ENCODE results near the gene DAB1.

- TF ChIP-seq, protein P1, sequence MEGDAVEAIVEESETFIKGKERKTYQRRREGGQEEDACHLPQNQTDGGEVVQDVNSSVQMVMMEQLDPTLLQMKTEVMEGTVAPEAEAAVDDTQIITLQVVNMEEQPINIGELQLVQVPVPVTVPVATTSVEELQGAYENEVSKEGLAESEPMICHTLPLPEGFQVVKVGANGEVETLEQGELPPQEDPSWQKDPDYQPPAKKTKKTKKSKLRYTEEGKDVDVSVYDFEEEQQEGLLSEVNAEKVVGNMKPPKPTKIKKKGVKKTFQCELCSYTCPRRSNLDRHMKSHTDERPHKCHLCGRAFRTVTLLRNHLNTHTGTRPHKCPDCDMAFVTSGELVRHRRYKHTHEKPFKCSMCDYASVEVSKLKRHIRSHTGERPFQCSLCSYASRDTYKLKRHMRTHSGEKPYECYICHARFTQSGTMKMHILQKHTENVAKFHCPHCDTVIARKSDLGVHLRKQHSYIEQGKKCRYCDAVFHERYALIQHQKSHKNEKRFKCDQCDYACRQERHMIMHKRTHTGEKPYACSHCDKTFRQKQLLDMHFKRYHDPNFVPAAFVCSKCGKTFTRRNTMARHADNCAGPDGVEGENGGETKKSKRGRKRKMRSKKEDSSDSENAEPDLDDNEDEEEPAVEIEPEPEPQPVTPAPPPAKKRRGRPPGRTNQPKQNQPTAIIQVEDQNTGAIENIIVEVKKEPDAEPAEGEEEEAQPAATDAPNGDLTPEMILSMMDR (IDR thresholded peaks at IDR 0.05; ENCODE audit: insufficient read depth, low read depth, low read length): no peak
- no peak for TF ChIP-seq EZH2 (IDR thresholded peaks at IDR 0.05; ENCODE audit: insufficient read depth, low read length)
Observed at GRCh38 chr1:57109883-57110282, 314.0 kb downstream of the DAB1 start.

Data from astrocyte (in vitro differentiated cells and primary cell).